K562 treated with DMSO at 1 percent for 48 hours (cell line): ENCODE data around the gene ZNF697. TPM values are rescaled to one million over a fixed set of nuclear protein-coding genes. Genes with fewer than 3 reads are reported as not detected.

Experiments used
- total RNA-seq: library from RNA; unstranded; fragments of 300-600 nt; gene quantifications from 2 replicates; pipeline ENCODE4 v1.2.3, GENCODE V29; 2022; ENCODE audit warnings: low replicate concordance; ENCODE audit errors: extremely low read depth

ZNF697 gene
- total RNA-seq: not detected in 2 replicates

GRCh38 chr1:119647734-119648619 is at the start of gene ZNF697:
TSS of gene ZNF697 (minus strand) at chr1:119648266. CDS start at chr1:119626100, 22,166 bp downstream.

Other genes with a start within 250 kb of the ZNF697 start
- not detected in 2 replicates for gene HSD3B2, start 233.1 kb downstream of the ZNF697 start, total RNA-seq
- gene HSD3B1, start 141.1 kb downstream of the ZNF697 start, total RNA-seq: not detected in 2 replicates
- gene PHGDH, start 63.7 kb upstream of the ZNF697 start, total RNA-seq: 2,307 TPM in 1 of 2 replicates, not detected in the other
- not detected in 2 replicates for gene HMGCS2, start 120.6 kb upstream of the ZNF697 start, total RNA-seq
- not detected in 2 replicates for gene REG4, start 163.2 kb upstream of the ZNF697 start, total RNA-seq
- gene ADAM30, start 248.2 kb upstream of the ZNF697 start, total RNA-seq: not detected in 2 replicates